ENCODE results near the gene FMO1.

The FMO1 gene

GRCh38 chr1:171270806-171271205 is 22.5 kb downstream of the FMO1 start:
- Histone ChIP-seq H3K27me3 (ENCODE audit: low read length) (no peaks in the 10 kb centered on the region), H2AFZ (ENCODE audit: low read depth, low read length, severe bottlenecking) (no peak overlapping the region), H3F3A (ENCODE audit: insufficient read depth) (no peaks in the 10 kb centered on the region), H4K20me1 (ENCODE audit: low read depth, low read length) (no peaks in the 10 kb centered on the region), H3K36me3 (ENCODE audit: low read length) (no peaks in the 10 kb centered on the region), H3K9me3 (ENCODE audit: insufficient read depth, low read length) (no peaks in the 10 kb centered on the region), H3K27ac (ENCODE audit: low read depth, low read length) (no peak overlapping the region), H3K4me2 (ENCODE audit: low read depth, low read length, poor library complexity, severe bottlenecking) (no peak overlapping the region), H3K9ac (ENCODE audit: low read length) (no peak overlapping the region), H3K4me3 (ENCODE audit: insufficient read depth, low read length, poor library complexity, severe bottlenecking) (no peak overlapping the region), H3K79me2 (ENCODE audit: insufficient read depth, low read length) (no peaks in the 10 kb centered on the region), H3K9me2 (replicated peaks; ENCODE audit: insufficient read depth, low read length) (no peaks in the 10 kb centered on the region)
- TF ChIP-seq, protein P1, sequence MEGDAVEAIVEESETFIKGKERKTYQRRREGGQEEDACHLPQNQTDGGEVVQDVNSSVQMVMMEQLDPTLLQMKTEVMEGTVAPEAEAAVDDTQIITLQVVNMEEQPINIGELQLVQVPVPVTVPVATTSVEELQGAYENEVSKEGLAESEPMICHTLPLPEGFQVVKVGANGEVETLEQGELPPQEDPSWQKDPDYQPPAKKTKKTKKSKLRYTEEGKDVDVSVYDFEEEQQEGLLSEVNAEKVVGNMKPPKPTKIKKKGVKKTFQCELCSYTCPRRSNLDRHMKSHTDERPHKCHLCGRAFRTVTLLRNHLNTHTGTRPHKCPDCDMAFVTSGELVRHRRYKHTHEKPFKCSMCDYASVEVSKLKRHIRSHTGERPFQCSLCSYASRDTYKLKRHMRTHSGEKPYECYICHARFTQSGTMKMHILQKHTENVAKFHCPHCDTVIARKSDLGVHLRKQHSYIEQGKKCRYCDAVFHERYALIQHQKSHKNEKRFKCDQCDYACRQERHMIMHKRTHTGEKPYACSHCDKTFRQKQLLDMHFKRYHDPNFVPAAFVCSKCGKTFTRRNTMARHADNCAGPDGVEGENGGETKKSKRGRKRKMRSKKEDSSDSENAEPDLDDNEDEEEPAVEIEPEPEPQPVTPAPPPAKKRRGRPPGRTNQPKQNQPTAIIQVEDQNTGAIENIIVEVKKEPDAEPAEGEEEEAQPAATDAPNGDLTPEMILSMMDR (IDR thresholded peaks at IDR 0.05; ENCODE audit: insufficient read depth, low read length, poor library complexity, severe bottlenecking): no peak
- no peak for TF ChIP-seq EZH2phosphoT487 (conservative IDR thresholded peaks at IDR 0.05; ENCODE audit: low read length)

DNA sequence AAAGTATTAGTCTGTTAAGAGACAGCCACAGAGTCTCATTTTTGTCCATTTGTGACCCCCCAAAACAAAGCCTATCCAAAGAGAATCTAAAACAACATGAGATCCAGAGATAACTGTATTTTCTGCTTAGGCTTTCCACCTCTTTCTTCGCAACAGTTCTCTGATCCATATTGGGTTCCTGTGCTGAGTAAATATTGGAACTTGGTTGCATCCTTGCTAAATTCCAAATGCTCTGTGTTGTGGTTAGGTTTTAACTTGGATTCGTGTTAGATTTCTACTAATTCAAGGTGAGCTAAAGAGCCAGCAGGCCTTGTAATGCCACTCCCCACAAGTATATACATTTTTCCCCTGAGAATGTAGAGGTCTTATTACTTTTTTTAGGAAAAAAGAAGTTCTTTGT is 29.2 kb downstream of the FMO1 start:
- Histone ChIP-seq H3K79me2 (ENCODE audit: insufficient read depth, low read length) (no peaks in the 10 kb centered on the region), H3K9ac (ENCODE audit: low read length) (no peak overlapping the region), H3K9me3 (ENCODE audit: insufficient read depth, low read length) (no peaks in the 10 kb centered on the region), H3K27ac (ENCODE audit: low read depth, low read length) (no peak overlapping the region), H3K4me3 (ENCODE audit: insufficient read depth, low read length, poor library complexity, severe bottlenecking) (no peak overlapping the region), H3K9me2 (replicated peaks; ENCODE audit: insufficient read depth, low read length) (no peaks in the 10 kb centered on the region), H4K20me1 (ENCODE audit: low read depth, low read length) (no peaks in the 10 kb centered on the region), H3F3A (ENCODE audit: insufficient read depth) (no peaks in the 10 kb centered on the region), H3K27me3 (ENCODE audit: low read length) (no peaks in the 10 kb centered on the region), H2AFZ (ENCODE audit: low read depth, low read length, severe bottlenecking) (no peak overlapping the region), H3K36me3 (ENCODE audit: low read length) (no peaks in the 10 kb centered on the region), H3K4me2 (ENCODE audit: low read depth, low read length, poor library complexity, severe bottlenecking) (no peak overlapping the region)
- TF ChIP-seq, protein P1 (IDR thresholded peaks at IDR 0.05; ENCODE audit: insufficient read depth, low read length, poor library complexity, severe bottlenecking): no peak
- TF ChIP-seq EZH2phosphoT487 (conservative IDR thresholded peaks at IDR 0.05; ENCODE audit: low read length): no peak

GRCh38 chr1:171279234-171279633 is 30.9 kb downstream of the FMO1 start:
- Histone ChIP-seq H3K27me3 (ENCODE audit: low read length) (no peaks in the 10 kb centered on the region), H3K9ac (ENCODE audit: low read length) (no peak overlapping the region), H4K20me1 (ENCODE audit: low read depth, low read length) (no peaks in the 10 kb centered on the region), H3K79me2 (ENCODE audit: insufficient read depth, low read length) (no peaks in the 10 kb centered on the region), H3K36me3 (ENCODE audit: low read length) (no peaks in the 10 kb centered on the region), H3F3A (ENCODE audit: insufficient read depth) (no peaks in the 10 kb centered on the region), H3K27ac (ENCODE audit: low read depth, low read length) (no peak overlapping the region), H2AFZ (ENCODE audit: low read depth, low read length, severe bottlenecking) (no peak overlapping the region), H3K4me2 (ENCODE audit: low read depth, low read length, poor library complexity, severe bottlenecking) (no peak overlapping the region), H3K4me3 (ENCODE audit: insufficient read depth, low read length, poor library complexity, severe bottlenecking) (no peak overlapping the region), H3K9me2 (replicated peaks; ENCODE audit: insufficient read depth, low read length) (no peaks in the 10 kb centered on the region), H3K9me3 (ENCODE audit: insufficient read depth, low read length) (no peaks in the 10 kb centered on the region)
- TF ChIP-seq, protein P1 (IDR thresholded peaks at IDR 0.05; ENCODE audit: insufficient read depth, low read length, poor library complexity, severe bottlenecking): no peak
- TF ChIP-seq EZH2phosphoT487 (conservative IDR thresholded peaks at IDR 0.05; ENCODE audit: low read length): no peak

Data from SU-DHL-6 (cell line).